NCI-H2227 (cell line): Measurements from ENCODE around the gene GPC6.
A peak's percentile ranks its signal among the peaks of the same experiment; 100 is the strongest.

Source experiments
- DNase-seq: peaks from one replicate; lab custom pipeline; 2025; ENCODE audit not compliant: unreplicated experiment; lab: John Stamatoyannopoulos, UW

The GPC6 gene

GRCh38 chr13:93767180-93767916, 540.7 kb downstream of the GPC6 start:
- DNase-seq: no peak

DNA sequence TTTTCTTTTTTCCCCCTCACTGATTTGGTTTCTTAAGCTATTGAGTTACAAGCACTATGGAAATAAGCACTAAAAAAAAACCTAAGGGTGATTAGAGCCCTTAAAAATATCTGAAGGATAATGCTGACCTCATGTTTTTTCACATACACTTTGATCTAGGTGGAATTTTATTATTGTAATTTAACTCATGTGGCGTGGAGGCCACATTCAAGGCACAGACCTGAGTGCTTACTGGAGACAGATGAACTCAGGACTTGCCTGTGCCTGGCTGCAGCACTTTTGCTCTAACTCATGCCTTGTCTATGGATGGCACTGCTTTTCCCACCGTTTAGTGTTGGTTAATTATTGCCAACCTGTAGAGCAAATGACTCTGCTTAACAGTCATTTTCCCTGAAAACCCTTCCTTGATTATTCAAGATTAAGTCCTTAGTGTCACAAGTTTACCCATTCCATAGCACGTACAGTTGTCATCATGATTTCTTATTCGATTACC, 541.4 kb downstream of the GPC6 start:
- no peak for DNase-seq

DNA sequence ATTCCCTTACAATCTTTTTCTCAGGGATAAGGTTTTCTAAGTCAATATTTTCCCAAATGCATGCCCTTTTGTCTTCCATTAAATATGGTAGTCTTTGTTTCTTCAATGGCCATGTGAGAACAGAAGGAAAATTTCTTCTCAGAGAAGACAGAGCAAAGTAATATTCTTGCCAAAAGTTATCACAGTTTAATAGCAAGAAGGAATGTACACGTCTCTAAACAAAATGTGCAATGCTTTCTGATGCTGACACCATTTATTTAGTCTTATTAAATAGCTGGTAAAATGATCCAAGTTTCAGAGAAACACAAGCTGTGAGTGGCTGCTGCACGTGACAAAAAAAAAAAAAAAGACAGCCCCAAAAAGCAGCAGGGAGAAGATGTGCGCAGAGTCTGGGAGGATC, 542.5 kb downstream of the GPC6 start:
- DNase-seq: no peak

DNA sequence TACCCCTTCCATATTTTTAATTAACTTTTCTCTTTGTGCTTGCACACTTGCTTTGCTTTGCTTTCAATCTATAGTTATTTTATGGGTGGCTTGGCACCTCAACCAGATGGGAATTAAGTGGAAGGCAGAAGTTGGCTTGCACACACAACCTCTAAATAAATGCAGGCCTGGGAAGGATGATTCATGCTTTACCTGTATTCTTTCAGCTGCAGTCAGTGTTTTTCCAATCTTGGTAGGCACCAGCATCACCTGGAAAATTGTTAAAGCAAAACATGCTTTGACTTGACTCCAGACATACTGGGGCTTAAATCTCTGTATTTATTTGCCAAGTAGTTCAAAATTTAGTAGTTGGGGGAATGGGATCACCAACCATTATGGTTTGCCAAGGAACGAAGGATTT, 543.0 kb downstream of the GPC6 start:
- DNase-seq: no peak

DNA sequence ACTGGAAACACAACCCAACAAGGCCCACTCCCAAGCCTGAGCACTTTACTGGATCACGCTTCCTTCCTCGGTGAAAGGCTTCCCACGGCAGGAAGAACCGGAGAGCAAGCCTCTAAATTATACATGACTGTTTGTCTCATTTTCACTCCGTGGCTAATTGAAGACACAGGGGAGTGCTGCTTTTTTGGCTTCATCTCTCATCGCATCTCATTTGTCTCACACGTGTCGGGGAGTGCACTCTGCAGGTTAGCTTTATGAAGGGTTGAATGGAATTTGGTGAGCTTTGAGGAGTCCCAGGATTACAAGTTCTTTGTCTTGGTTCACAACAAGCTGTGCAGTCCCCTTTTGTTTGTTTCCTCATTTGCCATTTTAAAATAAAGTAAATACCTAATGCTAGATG, 544.6 kb downstream of the GPC6 start:
- DNase-seq: no peak

GRCh38 chr13:93771782-93772181, 545.2 kb downstream of the GPC6 start:
- no peak for DNase-seq

GRCh38 chr13:93774506-93774905, 547.9 kb downstream of the GPC6 start:
- DNase-seq: no peak

DNA sequence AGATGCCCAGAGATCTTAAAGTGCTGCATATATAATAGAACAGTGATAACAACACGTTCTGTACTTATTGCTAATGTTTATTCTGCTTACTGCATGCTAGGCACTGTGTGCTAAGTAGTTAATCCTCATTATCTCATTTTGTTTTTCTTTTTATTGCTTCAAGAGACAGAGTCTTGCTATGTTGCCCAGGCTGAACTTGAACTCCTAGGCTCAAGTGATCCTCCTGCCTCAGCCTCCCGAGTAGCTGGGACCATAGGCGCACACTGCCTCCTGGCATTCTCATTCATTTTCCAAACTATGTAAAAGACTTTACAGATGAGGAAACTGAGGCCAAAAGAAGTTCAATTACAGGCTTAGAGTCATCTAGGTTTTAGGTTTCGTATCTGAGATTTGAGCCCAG, 548.4 kb downstream of the GPC6 start:
- DNase-seq: no peak

DNA sequence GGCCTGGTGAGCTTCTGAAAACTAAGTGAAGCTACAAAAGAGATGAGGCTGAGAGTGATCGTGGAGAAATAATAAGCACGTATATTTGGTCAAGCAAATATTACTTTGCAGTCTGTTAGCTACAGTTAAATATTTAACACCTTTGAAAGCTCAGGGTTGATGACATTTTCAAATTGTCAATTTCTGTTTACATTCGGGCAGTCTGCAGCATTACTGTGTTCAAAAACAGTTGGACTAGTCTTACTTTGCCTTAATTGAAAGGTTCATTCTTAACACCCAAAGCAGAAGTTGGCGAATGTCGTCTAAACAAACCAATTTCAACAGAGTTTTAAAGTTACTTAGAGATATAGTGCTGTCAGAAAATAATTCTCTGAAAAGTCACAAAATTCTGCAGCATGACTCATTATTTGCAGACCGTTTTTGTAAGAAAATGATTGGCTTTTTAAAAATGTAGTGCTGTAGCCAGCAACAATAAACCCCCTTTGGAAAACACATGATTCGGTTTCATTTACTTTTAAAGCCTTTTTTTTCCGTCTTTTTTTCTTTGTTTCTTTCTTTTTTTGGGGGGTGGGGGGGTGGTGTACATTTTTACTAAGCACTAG, 549.0 kb downstream of the GPC6 start:
- DNase-seq: no peak

- no peak for DNase-seq
Measured at GRCh38 chr13:93776936-93777335, 550.3 kb downstream of the GPC6 start.

DNA sequence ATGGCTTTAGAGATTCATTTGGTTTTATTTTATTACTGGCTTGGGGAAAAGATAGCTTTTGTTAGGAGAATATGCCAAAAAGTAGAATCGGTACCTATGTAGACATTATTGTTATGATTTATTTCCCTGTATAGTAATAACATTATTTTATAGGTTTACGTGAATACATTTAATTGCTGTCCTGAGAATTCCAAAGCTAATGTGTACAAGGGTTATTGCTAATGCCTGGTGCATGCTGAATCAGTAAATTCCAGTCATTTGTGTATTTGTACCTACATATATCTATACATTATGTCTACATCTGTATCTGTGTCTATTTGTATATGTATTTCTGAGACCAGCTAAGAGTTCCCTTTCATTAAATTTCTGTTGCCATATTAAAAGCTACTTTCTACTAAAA, 550.9 kb downstream of the GPC6 start:
- no peak for DNase-seq

DNA sequence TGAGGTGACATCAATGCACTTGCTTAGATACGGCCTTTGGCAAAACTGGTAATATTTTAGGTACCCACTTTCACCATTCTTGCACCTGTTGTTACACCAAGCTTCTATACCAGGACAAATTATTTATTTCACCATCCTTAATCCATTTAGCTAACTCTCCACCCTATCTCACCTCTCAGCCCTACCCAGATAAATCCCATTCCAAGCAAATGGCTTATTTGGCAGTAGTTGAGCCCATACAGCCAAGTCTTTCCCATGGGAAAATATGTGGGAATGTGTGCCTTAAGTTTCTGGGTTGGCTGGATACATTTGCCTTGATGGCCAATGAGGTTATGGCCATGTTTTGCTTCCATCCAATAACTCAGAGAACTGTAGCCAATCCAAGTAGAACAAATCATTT, 551.9 kb downstream of the GPC6 start:
- DNase-seq: no peak

- DNase-seq: no peak
Measured at GRCh38 chr13:93784191-93784590, 557.6 kb downstream of the GPC6 start.

GRCh38 chr13:93786846-93787489, 560.4 kb downstream of the GPC6 start:
- no peak for DNase-seq

GRCh38 chr13:93788456-93788855, 561.8 kb downstream of the GPC6 start:
- DNase-seq: peak; percentile 28

DNA sequence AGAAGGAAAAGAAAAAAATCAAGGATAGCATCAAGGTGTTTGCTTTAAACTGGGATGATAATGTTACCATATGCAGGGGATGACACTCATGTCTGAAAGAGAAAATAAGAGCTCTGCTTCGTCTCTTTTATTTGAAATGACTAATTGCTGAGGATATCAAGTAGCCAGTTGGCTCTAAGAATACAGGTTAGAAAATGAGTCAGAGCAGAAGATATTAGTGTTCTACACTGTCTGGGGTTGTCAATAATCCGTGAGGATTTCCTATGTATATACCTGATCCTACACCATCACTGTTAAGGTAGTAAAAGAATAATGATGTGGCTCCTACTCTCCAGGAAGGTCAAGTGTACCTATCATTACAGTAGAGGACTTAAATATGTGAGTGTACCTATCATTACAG, 562.5 kb downstream of the GPC6 start:
- no peak for DNase-seq

DNA sequence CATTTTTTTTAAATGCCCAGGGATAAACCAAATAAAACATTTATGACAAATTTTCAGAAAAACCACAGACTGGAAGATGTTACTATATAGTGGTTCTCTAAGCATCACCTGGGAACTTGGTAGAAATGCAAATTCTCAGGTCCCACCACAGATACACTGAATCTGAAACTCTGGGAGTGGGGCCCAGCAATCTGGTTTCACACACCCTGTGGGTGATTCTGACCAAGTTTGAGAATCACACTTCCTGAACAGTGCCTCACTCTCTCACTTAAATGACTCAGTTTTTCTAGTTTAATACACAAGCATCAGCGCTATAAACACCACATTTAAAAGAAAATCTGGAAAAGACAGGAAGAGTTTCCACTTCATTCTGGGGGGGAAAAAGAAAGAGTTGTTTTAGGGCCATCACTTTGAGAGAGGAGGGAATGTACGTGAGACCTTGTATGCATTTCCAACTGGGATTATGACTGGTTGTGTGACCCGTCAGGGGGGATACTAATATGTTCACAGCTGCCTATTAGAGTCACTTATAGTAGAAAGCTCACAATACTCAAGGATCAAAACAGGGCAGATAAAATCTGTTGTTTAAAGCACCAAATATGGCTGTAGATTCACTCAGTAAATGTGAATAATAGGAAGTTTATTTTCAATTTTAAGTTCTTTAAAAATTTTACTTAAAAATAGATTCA, 567.7 kb downstream of the GPC6 start:
- peak; percentile 21 for DNase-seq

- DNase-seq: no peak
Measured at GRCh38 chr13:93797463-93797862, 570.9 kb downstream of the GPC6 start.

GRCh38 chr13:93800342-93800741, 573.7 kb downstream of the GPC6 start:
- DNase-seq: no peak

- DNase-seq: no peak
Measured at GRCh38 chr13:93805736-93806135, 579.1 kb downstream of the GPC6 start.

- no peak for DNase-seq
Measured at GRCh38 chr13:93806861-93807260, 580.3 kb downstream of the GPC6 start.

DNA sequence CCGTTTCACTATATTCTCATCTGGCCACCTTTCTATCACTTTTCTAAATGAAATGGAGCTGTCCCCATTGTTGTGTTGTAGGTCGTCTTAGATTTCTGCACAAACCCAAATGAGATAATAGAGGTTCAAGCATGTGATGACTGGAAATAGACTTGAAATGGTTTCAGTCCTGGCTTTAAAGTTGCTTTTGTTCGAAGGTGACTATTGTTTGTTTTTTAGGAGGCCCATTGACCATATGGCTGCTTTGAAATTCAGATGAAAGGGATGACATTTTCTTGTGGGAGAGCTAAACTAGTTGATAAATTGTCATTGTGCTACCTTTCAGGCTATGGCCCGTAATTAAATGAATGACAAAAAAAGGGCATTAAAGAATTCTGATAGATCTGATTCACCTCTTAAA, 583.7 kb downstream of the GPC6 start:
- no peak for DNase-seq
